Activated CD8-positive, alpha-beta memory T cell treated with anti-CD3 and anti-CD28 coated beads, Interleukin-2, amount 50 U/mL, for 4 hours (primary cell): ENCODE results near the gene ARHGAP10.
A peak's percentile ranks its signal among the peaks of the same experiment; 100 is the strongest.

Experiments
- DNase-seq: peaks from one replicate; pipeline ENCODE4 v3.0.0-alpha.2; 2020

The ARHGAP10 gene

GRCh38 chr4:147799986-147800555 lies 68.2 kb downstream of the ARHGAP10 start:
- DNase-seq: peak; percentile 45

- no peak for DNase-seq
Measured at GRCh38 chr4:147801820-147802219, 69.9 kb downstream of the ARHGAP10 start.

GRCh38 chr4:147802346-147802745 lies 70.5 kb downstream of the ARHGAP10 start:
- no peak for DNase-seq

GRCh38 chr4:147805946-147806345 lies 74.1 kb downstream of the ARHGAP10 start:
- no peak for DNase-seq

GRCh38 chr4:147808447-147808846 lies 76.6 kb downstream of the ARHGAP10 start:
- no peak for DNase-seq

- DNase-seq: no peak
Measured at GRCh38 chr4:147809211-147809610, 77.3 kb downstream of the ARHGAP10 start.

GRCh38 chr4:147811878-147812277 lies 80.0 kb downstream of the ARHGAP10 start:
- no peak for DNase-seq

GRCh38 chr4:147813109-147813773 lies 81.4 kb downstream of the ARHGAP10 start:
- DNase-seq: no peak

GRCh38 chr4:147813973-147814372 lies 82.1 kb downstream of the ARHGAP10 start:
- DNase-seq: no peak

GRCh38 chr4:147814376-147814775 lies 82.5 kb downstream of the ARHGAP10 start:
- DNase-seq: no peak

- no peak for DNase-seq
Measured at GRCh38 chr4:147815741-147816140, 83.9 kb downstream of the ARHGAP10 start.

GRCh38 chr4:147816382-147817254 lies 84.7 kb downstream of the ARHGAP10 start:
- DNase-seq: no peak

GRCh38 chr4:147820975-147821374 lies 89.1 kb downstream of the ARHGAP10 start:
- no peak for DNase-seq

GRCh38 chr4:147821555-147821954 lies 89.7 kb downstream of the ARHGAP10 start:
- no peak for DNase-seq

- DNase-seq: no peak
Measured at GRCh38 chr4:147822128-147822527, 90.2 kb downstream of the ARHGAP10 start.

GRCh38 chr4:147823130-147823529 lies 91.2 kb downstream of the ARHGAP10 start:
- DNase-seq: no peak

- no peak for DNase-seq
Measured at GRCh38 chr4:147824316-147824715, 92.4 kb downstream of the ARHGAP10 start.

GRCh38 chr4:147824884-147825283 lies 93.0 kb downstream of the ARHGAP10 start:
- DNase-seq: no peak

- DNase-seq: no peak
Measured at GRCh38 chr4:147825451-147826287, 93.8 kb downstream of the ARHGAP10 start.

GRCh38 chr4:147826288-147826646 lies 94.4 kb downstream of the ARHGAP10 start:
- DNase-seq: no peak

- DNase-seq: no peak
Measured at GRCh38 chr4:147828331-147828905, 96.5 kb downstream of the ARHGAP10 start.

- DNase-seq: no peak
Measured at GRCh38 chr4:147829401-147830101, 97.7 kb downstream of the ARHGAP10 start.
